ENCODE results near the gene OTOGL.

The OTOGL gene

DNA sequence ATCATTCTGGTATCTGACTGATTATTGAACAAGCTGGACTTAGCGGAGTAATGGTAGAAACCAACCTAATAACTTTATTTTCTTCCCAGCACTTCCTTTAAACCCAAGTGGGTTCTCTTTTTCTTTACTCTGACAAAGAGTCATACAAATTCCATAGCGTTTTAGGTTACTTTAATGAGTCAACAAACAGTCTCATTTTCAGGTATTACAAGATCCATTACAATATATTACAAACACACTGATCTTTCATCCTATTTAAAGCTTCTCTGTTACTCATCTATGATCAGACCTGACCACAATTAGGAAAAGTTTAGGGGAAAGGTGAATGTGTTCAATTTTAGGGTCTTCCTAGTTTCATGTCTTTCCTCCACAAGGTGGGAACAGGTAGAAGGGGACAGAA lies 305.3 kb downstream of the OTOGL start:
- DNase-seq, result no peak

GRCh38 chr12:80406253-80406652 lies 306.9 kb downstream of the OTOGL start:
- DNase-seq, result no peak

DNA sequence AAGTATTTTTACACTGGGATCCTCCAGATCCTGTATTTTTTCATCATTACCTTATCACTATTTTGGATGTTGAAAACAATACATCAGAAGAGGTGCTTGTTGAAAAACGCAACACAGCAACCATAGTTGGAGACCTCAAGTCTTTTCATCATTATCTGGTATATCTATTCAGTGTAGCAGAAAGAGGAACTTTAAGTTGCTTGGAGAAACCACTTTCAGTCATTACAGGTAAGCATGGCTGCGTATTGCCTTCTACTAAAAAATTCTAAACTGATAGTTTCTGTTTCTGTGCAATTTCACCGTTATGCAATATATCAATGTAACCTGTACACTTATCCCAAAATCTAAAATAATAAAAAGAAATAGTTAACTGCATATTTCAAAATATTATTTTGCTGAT lies 312.4 kb downstream of the OTOGL start:
- no peak for DNase-seq

GRCh38 chr12:80412343-80412953 lies 313.1 kb downstream of the OTOGL start:
- DNase-seq, result no peak

DNA sequence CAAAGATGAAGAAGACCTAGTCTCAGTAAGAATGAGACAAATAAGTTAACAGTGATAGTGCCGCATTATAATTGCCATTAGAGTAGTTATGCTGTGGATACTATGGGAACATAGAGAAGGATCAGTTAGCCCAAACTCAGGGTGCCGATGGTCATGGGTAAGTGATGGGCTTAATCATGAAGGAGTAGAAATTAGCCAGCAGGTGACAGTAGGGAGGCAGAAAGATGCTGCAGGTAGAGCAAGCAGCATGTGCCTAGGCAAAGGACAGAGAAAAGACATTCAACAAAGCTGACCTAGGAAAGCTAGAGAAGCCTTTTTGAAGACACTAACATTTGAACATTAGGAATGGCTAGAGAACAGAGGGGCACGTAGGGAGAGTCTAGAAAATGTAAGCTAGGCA lies 314.1 kb downstream of the OTOGL start:
- DNase-seq, result no peak

DNA sequence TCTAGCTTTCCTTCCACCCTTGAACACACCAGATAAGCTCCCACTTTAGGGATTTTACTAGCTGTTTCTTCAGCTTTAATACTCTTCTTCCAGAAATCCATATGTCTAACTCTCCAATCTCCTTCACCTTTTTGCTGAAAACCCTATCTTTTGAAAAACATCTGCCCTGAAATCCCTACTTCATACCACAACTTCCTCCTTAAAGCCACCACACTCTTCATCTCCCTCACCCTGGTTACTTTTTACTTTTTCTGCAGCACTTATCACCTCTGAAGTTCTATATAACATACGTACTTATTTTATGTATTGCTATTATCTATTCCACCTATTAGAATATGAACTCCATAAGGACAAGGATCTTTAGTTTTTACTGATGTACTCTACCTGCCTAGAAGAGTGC lies 316.1 kb downstream of the OTOGL start:
- DNase-seq, result no peak

DNA sequence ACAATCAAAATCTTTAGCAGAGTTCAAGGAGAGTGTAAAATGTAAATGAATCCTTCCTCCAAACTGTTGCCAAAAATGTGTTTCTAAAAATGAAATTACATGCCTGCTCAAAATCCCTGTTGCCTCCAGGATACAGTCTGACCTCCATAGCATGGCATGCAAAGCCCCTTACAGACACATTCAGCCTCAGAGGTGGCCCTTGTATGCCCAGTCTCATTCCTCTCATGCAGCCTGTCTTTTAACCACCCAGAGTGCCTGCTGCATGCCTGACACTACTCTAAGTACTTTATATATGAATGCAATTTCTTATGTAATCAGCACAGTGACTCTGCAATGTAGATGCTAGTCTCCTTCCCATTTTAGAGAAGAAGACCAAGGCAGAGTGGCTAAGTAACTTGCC lies 320.3 kb downstream of the OTOGL start:
- no peak for DNase-seq

GRCh38 chr12:80420075-80420474 lies 320.7 kb downstream of the OTOGL start:
- DNase-seq, result no peak

DNA sequence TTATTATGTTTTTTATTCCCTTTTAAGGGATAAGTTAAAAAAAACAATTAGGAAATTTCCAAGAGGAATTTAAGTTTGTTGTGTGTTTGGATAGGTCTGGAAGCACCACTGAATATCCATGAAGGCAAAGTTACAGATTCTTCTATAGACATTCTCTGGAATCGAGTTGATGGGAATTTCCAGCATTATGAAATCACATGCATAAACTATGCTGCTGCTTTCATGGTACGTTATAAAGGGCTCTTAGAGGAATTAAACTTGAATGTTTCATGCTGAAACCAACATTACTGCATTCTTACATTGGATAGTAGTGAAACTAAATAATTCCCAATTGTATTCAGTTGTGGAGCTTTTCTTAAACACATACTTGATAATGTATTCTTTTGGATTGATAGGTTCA lies 323.2 kb downstream of the OTOGL start:
- DNase-seq, result no peak
